NCI-H146 treated with DMSO at 0.1 percent for 48 hours (cell line): ENCODE results near the gene HIVEP3.
A peak's percentile ranks its signal among the peaks of the same experiment; 100 is the strongest.
"Not testable (repeated sequence)": the region's sequence is repeated elsewhere in the genome, so short reads cannot be mapped to it uniquely, and the experiment has no call there.

Experiments
- DNase-seq: peaks from one replicate; lab custom pipeline; 2025; ENCODE audit not compliant: unreplicated experiment; lab: John Stamatoyannopoulos, UW

Gene HIVEP3

GRCh38 chr1:41918450-41919043 is at the start of gene HIVEP3:
TSS of gene HIVEP3 (minus strand) at chr1:41918922.
- DNase-seq, result peak; percentile 20

- no peak for DNase-seq
These were observed 45.7 kb upstream of the HIVEP3 start for GRCh38 chr1:41964400-41964799.

- DNase-seq, result no peak
These were observed 44.9 kb upstream of the HIVEP3 start for GRCh38 chr1:41963636-41964035.

- no peak for DNase-seq
These were observed 39.4 kb upstream of the HIVEP3 start for GRCh38 chr1:41958015-41958673.

GRCh38 chr1:41957568-41957967 is 38.8 kb upstream of the HIVEP3 start:
- DNase-seq, result no peak

- DNase-seq, result peak; percentile 15
These were observed 36.9 kb upstream of the HIVEP3 start for GRCh38 chr1:41955461-41956159.

- DNase-seq, result peak; percentile 22
These were observed 35.8 kb upstream of the HIVEP3 start for GRCh38 chr1:41954533-41954944.

GRCh38 chr1:41953291-41953690 is 34.6 kb upstream of the HIVEP3 start:
- no peak for DNase-seq

- DNase-seq, result no peak
These were observed 33.5 kb upstream of the HIVEP3 start for GRCh38 chr1:41952208-41952607.

- not testable (repeated sequence) for DNase-seq
These were observed 32.8 kb upstream of the HIVEP3 start for GRCh38 chr1:41951492-41951891.

- no peak for DNase-seq
These were observed 32.1 kb upstream of the HIVEP3 start for GRCh38 chr1:41950820-41951219.

GRCh38 chr1:41945946-41946345 is 27.2 kb upstream of the HIVEP3 start:
- not testable (repeated sequence) for DNase-seq

GRCh38 chr1:41943717-41944116 is 25.0 kb upstream of the HIVEP3 start:
- no peak for DNase-seq

GRCh38 chr1:41942278-41942677 is 23.6 kb upstream of the HIVEP3 start:
- DNase-seq, result no peak

GRCh38 chr1:41941381-41941780 is 22.7 kb upstream of the HIVEP3 start:
- DNase-seq, result no peak

GRCh38 chr1:41939194-41939593 is 20.5 kb upstream of the HIVEP3 start:
- DNase-seq, result no peak

GRCh38 chr1:41936107-41936506 is 17.4 kb upstream of the HIVEP3 start:
- DNase-seq, result peak; percentile 88

GRCh38 chr1:41935226-41935625 is 16.5 kb upstream of the HIVEP3 start:
- peak; percentile 16 for DNase-seq

- no peak for DNase-seq
These were observed 14.4 kb upstream of the HIVEP3 start for GRCh38 chr1:41933106-41933505.

GRCh38 chr1:41931578-41931977 is 12.9 kb upstream of the HIVEP3 start:
- no peak for DNase-seq

GRCh38 chr1:41927118-41927517 is 8.4 kb upstream of the HIVEP3 start:
- DNase-seq, result peak; percentile 43

GRCh38 chr1:41925712-41926111 is 7.0 kb upstream of the HIVEP3 start:
- DNase-seq, result peak; percentile 2
